Measurements from ENCODE around the gene EDDM13.

DNA sequence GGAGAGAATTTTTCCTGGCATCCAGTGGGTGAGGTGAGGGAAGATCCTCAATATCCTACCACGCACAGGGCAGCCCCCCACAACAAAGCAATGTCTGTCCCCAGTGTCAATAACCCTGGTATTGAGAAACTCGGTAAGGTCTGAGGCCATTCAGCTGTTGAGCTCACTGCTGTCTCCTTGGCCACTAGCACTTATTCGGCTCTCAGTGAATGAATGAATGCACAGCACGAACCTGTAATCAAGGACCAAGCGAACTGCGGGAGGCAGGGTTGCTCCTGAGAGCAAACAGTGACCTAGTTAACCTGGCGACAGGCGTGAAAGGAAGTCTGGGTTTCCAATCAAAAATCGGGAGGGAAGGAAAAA lies 41.5 kb downstream of the EDDM13 start:
- TF ChIP-seq, protein P1, sequence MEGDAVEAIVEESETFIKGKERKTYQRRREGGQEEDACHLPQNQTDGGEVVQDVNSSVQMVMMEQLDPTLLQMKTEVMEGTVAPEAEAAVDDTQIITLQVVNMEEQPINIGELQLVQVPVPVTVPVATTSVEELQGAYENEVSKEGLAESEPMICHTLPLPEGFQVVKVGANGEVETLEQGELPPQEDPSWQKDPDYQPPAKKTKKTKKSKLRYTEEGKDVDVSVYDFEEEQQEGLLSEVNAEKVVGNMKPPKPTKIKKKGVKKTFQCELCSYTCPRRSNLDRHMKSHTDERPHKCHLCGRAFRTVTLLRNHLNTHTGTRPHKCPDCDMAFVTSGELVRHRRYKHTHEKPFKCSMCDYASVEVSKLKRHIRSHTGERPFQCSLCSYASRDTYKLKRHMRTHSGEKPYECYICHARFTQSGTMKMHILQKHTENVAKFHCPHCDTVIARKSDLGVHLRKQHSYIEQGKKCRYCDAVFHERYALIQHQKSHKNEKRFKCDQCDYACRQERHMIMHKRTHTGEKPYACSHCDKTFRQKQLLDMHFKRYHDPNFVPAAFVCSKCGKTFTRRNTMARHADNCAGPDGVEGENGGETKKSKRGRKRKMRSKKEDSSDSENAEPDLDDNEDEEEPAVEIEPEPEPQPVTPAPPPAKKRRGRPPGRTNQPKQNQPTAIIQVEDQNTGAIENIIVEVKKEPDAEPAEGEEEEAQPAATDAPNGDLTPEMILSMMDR (IDR thresholded peaks at IDR 0.05) = no peak
- TF ChIP-seq EZH2phosphoT487 (IDR thresholded peaks at IDR 0.05) = no peak
- TF ChIP-seq EZH2 (IDR thresholded peaks at IDR 0.05) = no peak
